Measurements from ENCODE around the gene PLCG2. TPM values are rescaled to one million over a fixed set of nuclear protein-coding genes. Genes with fewer than 3 reads are reported as not detected.
"Not testable (repeated sequence)": the region's sequence is repeated elsewhere in the genome, so short reads cannot be mapped to it uniquely, and the experiment has no call there.

Gene PLCG2
- total RNA-seq, 1 experiment from 2014 or later, result 14.4 TPM

GRCh38 chr16:81971853-81972252 is 192.8 kb downstream of the PLCG2 start:
- Histone ChIP-seq H3K4me3 (ENCODE audit: low read depth, low read length) (no peak overlapping the region), H3K36me3 (ENCODE audit: control insufficient read depth, insufficient read depth, low read length) (no peaks in the 10 kb centered on the region), H3K4me1 (peaks cover under 1% of the 10 kb centered on the region; the same call in 1 of the 2 replicates), H3K9me3 (no peaks in the 10 kb centered on the region; the same call in 1 of the 2 replicates), H3K27me3 (replicated peaks; ENCODE audit: control insufficient read depth, insufficient read depth, low read length) (no peaks in the 10 kb centered on the region)
- ChIA-PET POLR2A (no interaction called here), CTCF (no interaction called here)
- H3K9me3 Mint-ChIP-seq (ENCODE audit: unreplicated experiment), result peaks cover 26% of the 10 kb centered on the region
- intact Hi-C loops (cut with micrococcal nuclease; ENCODE audit: unreplicated experiment), result no loop called here
- no peaks in the 10 kb centered on the region for H3K36me3 Mint-ChIP-seq (ENCODE audit: insufficient read depth, unreplicated experiment)
- H3K27ac Mint-ChIP-seq (ENCODE audit: unreplicated experiment), result no peak overlapping the region
- BruUV-seq (replicated peaks), result no TSS peak
- no peak for TF ChIP-seq CTCF (IDR thresholded peaks at IDR 0.05; ENCODE audit: insufficient read depth in 1 of 2, low read depth in 1 of 2, low read length in 1 of 2, severe bottlenecking in 1 of 2, unreplicated experiment in 1 of 2)
- DNase-seq, result no peak
- no peak overlapping the region for H3K4me3 Mint-ChIP-seq (ENCODE audit: unreplicated experiment)
- H3K27me3 Mint-ChIP-seq (ENCODE audit: insufficient read depth, unreplicated experiment), result peaks cover 9% of the 10 kb centered on the region
- no peaks in the 10 kb centered on the region for H3K4me1 Mint-ChIP-seq (ENCODE audit: low read depth, unreplicated experiment)

GRCh38 chr16:81973737-81974136 is 194.6 kb downstream of the PLCG2 start:
- no TSS peak for BruUV-seq (replicated peaks)
- no peaks in the 10 kb centered on the region for H3K36me3 Mint-ChIP-seq (ENCODE audit: insufficient read depth, unreplicated experiment)
- ChIA-PET POLR2A (no interaction called here), CTCF (interaction anchor here (1.1 kb wide), 1 partner anchor 24 kb away, joined by 3 read pairs; no protein-coding TSS in a partner anchor)
- no peak for DNase-seq
- Histone ChIP-seq H3K36me3 (ENCODE audit: control insufficient read depth, insufficient read depth, low read length) (no peaks in the 10 kb centered on the region), H3K9me3 (no peaks in the 10 kb centered on the region; the same call in 1 of the 2 replicates), H3K4me1 (peaks cover 4% of the 10 kb centered on the region; the same call in 1 of the 2 replicates), H3K4me3 (ENCODE audit: low read depth, low read length) (no peak overlapping the region), H3K27me3 (replicated peaks; ENCODE audit: control insufficient read depth, insufficient read depth, low read length) (no peaks in the 10 kb centered on the region)
- H3K9me3 Mint-ChIP-seq (ENCODE audit: unreplicated experiment), result peaks cover 26% of the 10 kb centered on the region
- TF ChIP-seq CTCF (IDR thresholded peaks at IDR 0.05; ENCODE audit: insufficient read depth in 1 of 2, low read depth in 1 of 2, low read length in 1 of 2, severe bottlenecking in 1 of 2, unreplicated experiment in 1 of 2), result no peak
- no peak overlapping the region for H3K27ac Mint-ChIP-seq (ENCODE audit: unreplicated experiment)
- no peaks in the 10 kb centered on the region for H3K4me1 Mint-ChIP-seq (ENCODE audit: low read depth, unreplicated experiment)
- peaks cover 3% of the 10 kb centered on the region for H3K27me3 Mint-ChIP-seq (ENCODE audit: insufficient read depth, unreplicated experiment)
- intact Hi-C loops (cut with micrococcal nuclease; ENCODE audit: unreplicated experiment), result no loop called here
- H3K4me3 Mint-ChIP-seq (ENCODE audit: unreplicated experiment), result no peak overlapping the region

GRCh38 chr16:81975637-81976036 is 196.5 kb downstream of the PLCG2 start:
- Histone ChIP-seq H3K27me3 (replicated peaks; ENCODE audit: control insufficient read depth, insufficient read depth, low read length) (no peaks in the 10 kb centered on the region), H3K36me3 (ENCODE audit: control insufficient read depth, insufficient read depth, low read length) (no peaks in the 10 kb centered on the region), H3K9me3 (no peaks in the 10 kb centered on the region; the same call in 1 of the 2 replicates), H3K4me3 (ENCODE audit: low read depth, low read length) (no peak overlapping the region), H3K4me1 (peaks cover 4% of the 10 kb centered on the region; the same call in 1 of the 2 replicates)
- ChIA-PET POLR2A (no interaction called here), CTCF (no interaction called here)
- TF ChIP-seq CTCF (IDR thresholded peaks at IDR 0.05; ENCODE audit: insufficient read depth in 1 of 2, low read depth in 1 of 2, low read length in 1 of 2, severe bottlenecking in 1 of 2, unreplicated experiment in 1 of 2), result no peak
- H3K36me3 Mint-ChIP-seq (ENCODE audit: insufficient read depth, unreplicated experiment), result no peaks in the 10 kb centered on the region
- H3K27ac Mint-ChIP-seq (ENCODE audit: unreplicated experiment), result no peak overlapping the region
- no TSS peak for BruUV-seq (replicated peaks)
- DNase-seq, result no peak
- intact Hi-C loops (cut with micrococcal nuclease; ENCODE audit: unreplicated experiment), result no loop called here
- no peak overlapping the region for H3K4me3 Mint-ChIP-seq (ENCODE audit: unreplicated experiment)
- H3K9me3 Mint-ChIP-seq (ENCODE audit: unreplicated experiment), result peaks cover 21% of the 10 kb centered on the region
- no peaks in the 10 kb centered on the region for H3K4me1 Mint-ChIP-seq (ENCODE audit: low read depth, unreplicated experiment)
- H3K27me3 Mint-ChIP-seq (ENCODE audit: insufficient read depth, unreplicated experiment), result no peaks in the 10 kb centered on the region

- H3K9me3 Mint-ChIP-seq (ENCODE audit: unreplicated experiment); H3K36me3 Mint-ChIP-seq (ENCODE audit: insufficient read depth, unreplicated experiment); H3K9me3 ChIP-seq; H3K4me1 Mint-ChIP-seq (ENCODE audit: low read depth, unreplicated experiment); H3K27me3 Mint-ChIP-seq (ENCODE audit: insufficient read depth, unreplicated experiment); BruUV-seq (replicated peaks); H3K36me3 ChIP-seq (ENCODE audit: control insufficient read depth, insufficient read depth, low read length); H3K4me1 ChIP-seq; intact Hi-C loops (cut with micrococcal nuclease; ENCODE audit: unreplicated experiment); POLR2A ChIA-PET; H3K27me3 ChIP-seq (replicated peaks; ENCODE audit: control insufficient read depth, insufficient read depth, low read length): not testable (repeated sequence)
- H3K4me3 ChIP-seq (ENCODE audit: low read depth, low read length), result peak overlapping the region; percentile 39
- peak overlapping the region; percentile 66 for H3K27ac Mint-ChIP-seq (ENCODE audit: unreplicated experiment)
- CTCF ChIA-PET, result interaction anchor here (0.6 kb wide), 1 partner anchor 20 kb away, joined by 3 read pairs; no protein-coding TSS in a partner anchor
- H3K4me3 Mint-ChIP-seq (ENCODE audit: unreplicated experiment), result peak overlapping the region; percentile 86
- peak; percentile 50 to 51 for DNase-seq
Observed at GRCh38 chr16:81977335-81977942, 198.3 kb downstream of the PLCG2 start.

All from Caco-2 (cell line).